ENCODE measurements around the gene FGFBP3. TPM values are rescaled to one million over a fixed set of nuclear protein-coding genes. Genes with fewer than 3 reads are reported as not detected.

Gene FGFBP3
- total RNA-seq, 1 experiment from 2014 or later, result 68.2 TPM

- TF ChIP-seq USF2 (CRISPR knock-in tag; IDR thresholded peaks at IDR 0.05) (no peak), NFE2L1 (CRISPR knock-in tag; IDR thresholded peaks at IDR 0.05) (no peak), GTF2I (CRISPR knock-in tag; conservative IDR thresholded peaks at IDR 0.05) (no peak)
- no peak for ATAC-seq
- ChIA-PET POLR2A (interaction anchor here (1.0 kb wide), 1 partner anchor 30 kb away, joined by 3 read pairs; the partner anchor contains the start of gene BTAF1), CTCF (no interaction called here)
- no peaks in the 10 kb centered on the region for H3K27me3 Mint-ChIP-seq (ENCODE audit: low read depth)
- H3K4me3 Mint-ChIP-seq, result no peak overlapping the region
- H3K9me3 Mint-ChIP-seq, result no peaks in the 10 kb centered on the region
- peaks cover 57% of the 10 kb centered on the region for H3K36me3 Mint-ChIP-seq
- H3K27ac Mint-ChIP-seq, result peak overlapping the region; percentile 6; the same call in 1 of the 2 replicates
- no peak for DNase-seq (ENCODE audit: low spot score)
- H3K4me1 Mint-ChIP-seq, result peaks cover 11% of the 10 kb centered on the region
Measured at GRCh38 chr10:91953600-91954160, 44.4 kb upstream of the FGFBP3 start.

- DNase-seq (ENCODE audit: low spot score) (no peak), ATAC-seq (no peak)
- Mint-ChIP-seq H3K9me3 (no peaks in the 10 kb centered on the region), H3K4me3 (no peak overlapping the region), H3K36me3 (peaks cover 30% of the 10 kb centered on the region), H3K27ac (no peak overlapping the region), H3K4me1 (no peaks in the 10 kb centered on the region), H3K27me3 (ENCODE audit: low read depth) (no peaks in the 10 kb centered on the region)
- POLR2A ChIA-PET, result no interaction called here
- CTCF ChIA-PET, result no interaction called here
- TF ChIP-seq NR3C1 (CRISPR knock-in tag; conservative IDR thresholded peaks at IDR 0.05; ENCODE audit: low read depth), result no peak
- no peak for TF ChIP-seq MLX (CRISPR knock-in tag; IDR thresholded peaks at IDR 0.05)
- no peak for TF ChIP-seq ARID4B (CRISPR knock-in tag; IDR thresholded peaks at IDR 0.05; ENCODE audit: borderline replicate concordance)
- no peak for TF ChIP-seq ZMAT4 (CRISPR knock-in tag; IDR thresholded peaks at IDR 0.05)
- no peak for TF ChIP-seq PRDM15 (CRISPR knock-in tag; IDR thresholded peaks at IDR 0.05)
- TF ChIP-seq GABPB1 (CRISPR knock-in tag; IDR thresholded peaks at IDR 0.05), result no peak
- no peak for TF ChIP-seq STAT6 (CRISPR knock-in tag; conservative IDR thresholded peaks at IDR 0.05; ENCODE audit: low read depth)
- TF ChIP-seq ZNF671 (CRISPR knock-in tag; IDR thresholded peaks at IDR 0.05), result no peak
- TF ChIP-seq TEAD1 (CRISPR knock-in tag; IDR thresholded peaks at IDR 0.05), result no peak
- no peak for TF ChIP-seq TCF7 (CRISPR knock-in tag; IDR thresholded peaks at IDR 0.05; ENCODE audit: low read depth)
- no peak for TF ChIP-seq KAT7 (CRISPR knock-in tag; IDR thresholded peaks at IDR 0.05; ENCODE audit: borderline replicate concordance)
- TF ChIP-seq E2F5 (CRISPR knock-in tag; IDR thresholded peaks at IDR 0.05), result no peak
- no peak for TF ChIP-seq ATF1 (CRISPR knock-in tag; IDR thresholded peaks at IDR 0.05)
- no peak for TF ChIP-seq ZNF396 (CRISPR knock-in tag; IDR thresholded peaks at IDR 0.05; ENCODE audit: borderline replicate concordance)
- no peak for TF ChIP-seq JAZF1 (CRISPR knock-in tag; IDR thresholded peaks at IDR 0.05)
- no peak for TF ChIP-seq CDX4 (CRISPR knock-in tag; IDR thresholded peaks at IDR 0.05; ENCODE audit: borderline replicate concordance)
- TF ChIP-seq NFE2L1 (CRISPR knock-in tag; IDR thresholded peaks at IDR 0.05), result no peak
Measured at GRCh38 chr10:91944880-91945630, 35.8 kb upstream of the FGFBP3 start.
